ENCODE measurements around the gene TRIM36.

- TF ChIP-seq TAF1 (IDR thresholded peaks at IDR 0.05; ENCODE audit: borderline replicate concordance, low read depth, low read length) (no peak), POLR2A (IDR thresholded peaks at IDR 0.05; ENCODE audit: low read depth, low read length) (no peak), POLR2AphosphoS5 (IDR thresholded peaks at IDR 0.05; ENCODE audit: low read depth, low read length) (no peak)
These were observed 81.8 kb downstream of the TRIM36 start for GRCh38 chr5:115087951-115088350.
